HUDEP-2 (cell line): Measurements from ENCODE around the gene CXCL3.
A peak's percentile ranks its signal among the peaks of the same experiment; 100 is the strongest.
"Not testable (repeated sequence)": the region's sequence is repeated elsewhere in the genome, so short reads cannot be mapped to it uniquely, and the experiment has no call there.

ENCODE experiments used
- DNase-seq, 76 experiments: peaks; one replicate each; lab custom pipeline; 2025; ENCODE audit not compliant: unreplicated experiment in 76 of 76; lab: John Stamatoyannopoulos, UW

Gene CXCL3

DNA sequence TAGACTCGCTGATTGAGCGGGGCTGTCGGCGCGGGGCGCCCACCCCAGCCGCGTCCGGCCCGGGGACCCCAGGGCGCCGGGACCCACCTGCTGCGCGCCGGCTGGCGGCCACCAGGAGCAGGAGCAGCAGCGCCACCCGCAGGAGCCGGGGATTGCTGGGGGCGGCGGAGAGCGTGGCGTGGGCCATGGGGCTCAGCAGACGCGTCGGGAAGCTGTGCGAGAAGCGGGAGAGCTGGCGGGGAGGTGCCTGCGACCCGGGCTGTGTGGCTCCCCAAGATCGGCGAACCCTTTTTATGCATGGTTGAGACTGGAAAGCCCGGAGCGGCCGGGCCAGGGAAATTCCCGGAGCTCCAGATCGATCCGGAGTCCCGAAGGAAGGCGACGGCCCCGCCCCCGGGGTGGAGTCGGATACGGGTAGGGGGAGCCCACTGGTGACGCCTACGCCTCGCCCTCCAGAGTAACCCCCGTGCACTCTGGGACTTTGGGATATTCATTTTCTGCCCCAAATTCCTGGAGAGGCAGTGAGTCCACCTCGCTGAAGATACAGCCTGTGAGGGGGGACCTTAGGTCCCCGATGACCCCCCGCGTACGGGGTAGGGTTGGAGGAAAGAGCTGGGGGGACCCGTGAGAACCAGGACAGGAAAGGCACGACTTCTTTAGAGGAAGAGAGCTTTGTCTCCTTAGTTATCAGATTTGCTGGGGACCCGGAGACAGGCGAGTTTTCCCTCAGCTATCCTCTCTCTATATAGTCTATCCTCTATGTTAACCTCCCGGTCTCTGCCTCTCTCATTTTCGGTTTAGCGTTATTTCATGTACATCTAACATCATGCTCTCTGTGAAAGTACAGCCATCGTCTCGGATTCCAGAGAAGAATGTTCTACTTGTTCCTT lies at the start of gene CXCL3:
Gene CXCL3 (minus strand): TSS at position 265 of the 890 bp plus-strand sequence. CDS start 78 bp downstream, at position 187.
- DNase-seq = peak in 3 of 76 experiments; percentile 2 to 29 (median 4)

DNA sequence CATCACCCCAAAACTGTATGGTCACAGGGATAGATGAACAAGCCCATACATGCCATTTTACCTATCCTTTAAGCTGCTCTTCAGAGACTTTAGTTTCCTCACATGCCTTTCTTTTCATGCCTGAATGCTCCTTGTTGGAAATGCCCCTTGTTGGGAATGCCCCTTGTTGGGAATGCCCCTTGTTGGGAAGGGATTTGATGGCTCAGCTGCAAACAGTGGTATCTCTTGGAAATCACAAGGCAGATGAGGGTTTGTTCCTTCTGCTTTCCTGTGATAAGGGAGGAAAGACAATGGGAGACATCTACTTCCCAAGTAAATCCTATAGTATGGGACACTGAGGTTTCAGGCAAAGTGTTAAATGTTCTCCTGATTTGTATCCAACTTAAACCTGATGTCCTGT lies 49.0 kb upstream of the CXCL3 start:
- no peak for DNase-seq

DNA sequence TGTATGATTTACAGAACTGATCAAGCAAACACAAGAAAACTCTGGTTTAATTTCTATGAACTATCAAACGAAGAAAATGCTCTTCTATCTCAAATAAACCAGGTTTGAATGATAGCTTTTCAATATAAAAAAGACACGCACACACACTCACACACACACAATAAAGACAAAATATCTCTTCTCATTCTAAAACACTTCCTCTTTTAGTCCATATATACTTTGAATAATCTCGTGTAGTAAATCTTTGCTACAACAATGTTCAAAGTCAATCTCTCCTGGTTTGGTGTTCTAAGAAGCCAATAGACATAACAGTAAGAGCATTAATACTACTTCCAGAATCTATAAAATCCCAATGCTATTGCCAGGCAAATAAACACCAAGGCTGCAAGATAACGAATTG lies 47.2 kb upstream of the CXCL3 start:
- no peak for DNase-seq

DNA sequence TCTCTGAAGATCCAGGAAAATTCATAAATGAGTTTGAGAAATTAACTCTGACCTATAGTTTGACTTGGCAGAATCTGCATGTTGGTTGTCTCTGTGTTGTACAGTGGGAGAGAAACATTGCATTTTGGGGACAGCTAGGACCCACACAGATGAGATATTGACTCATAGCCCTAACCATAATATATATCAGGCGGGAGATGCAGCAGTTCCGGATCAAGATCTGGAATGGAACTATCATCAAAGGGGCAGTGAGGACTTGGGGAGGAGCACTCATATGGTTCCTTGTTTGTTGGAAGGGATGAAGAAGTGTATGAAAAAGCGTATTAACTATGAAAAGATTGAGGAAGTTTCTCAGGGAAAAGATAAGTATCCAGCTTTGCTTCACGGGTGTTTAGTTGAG lies 46.5 kb upstream of the CXCL3 start:
- no peak for DNase-seq

DNA sequence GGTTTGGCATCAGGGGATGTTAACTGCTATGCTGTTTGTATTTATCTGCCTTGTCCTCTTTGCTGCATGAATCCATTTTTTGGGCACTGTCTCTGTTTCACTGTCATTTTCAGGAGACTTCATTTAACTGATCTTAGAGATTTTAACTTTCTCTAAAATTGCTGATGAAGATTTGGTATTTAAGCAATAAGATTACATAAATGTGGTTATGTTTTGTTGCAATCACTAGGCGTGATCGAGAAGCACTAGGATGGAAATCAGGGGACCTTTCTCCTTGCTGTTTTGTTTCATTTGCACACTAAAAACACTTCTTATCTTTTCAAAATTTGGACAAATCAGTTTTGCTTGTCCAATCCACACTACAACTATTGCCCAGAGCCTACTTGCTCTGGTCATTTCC lies 45.1 kb upstream of the CXCL3 start:
- DNase-seq = no peak

DNA sequence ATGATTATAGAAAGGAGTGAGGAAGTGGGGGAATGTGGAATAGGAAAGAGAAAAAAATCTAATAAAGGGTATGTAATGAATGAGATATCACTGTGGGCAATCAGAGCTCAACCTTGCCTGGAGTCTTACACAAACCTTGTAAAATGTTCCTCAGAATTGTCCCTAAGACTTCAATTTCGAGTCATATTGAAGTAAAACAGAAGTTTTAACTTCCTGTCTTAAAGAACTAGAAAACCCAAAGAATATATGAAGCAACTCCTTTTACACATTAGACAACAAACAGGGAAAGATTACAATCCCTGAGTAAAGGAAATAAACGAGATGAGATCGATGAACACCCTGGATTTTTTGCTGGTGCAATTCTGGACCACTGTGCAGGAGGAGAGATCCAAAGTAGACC lies 42.5 kb upstream of the CXCL3 start:
- no peak for DNase-seq

DNA sequence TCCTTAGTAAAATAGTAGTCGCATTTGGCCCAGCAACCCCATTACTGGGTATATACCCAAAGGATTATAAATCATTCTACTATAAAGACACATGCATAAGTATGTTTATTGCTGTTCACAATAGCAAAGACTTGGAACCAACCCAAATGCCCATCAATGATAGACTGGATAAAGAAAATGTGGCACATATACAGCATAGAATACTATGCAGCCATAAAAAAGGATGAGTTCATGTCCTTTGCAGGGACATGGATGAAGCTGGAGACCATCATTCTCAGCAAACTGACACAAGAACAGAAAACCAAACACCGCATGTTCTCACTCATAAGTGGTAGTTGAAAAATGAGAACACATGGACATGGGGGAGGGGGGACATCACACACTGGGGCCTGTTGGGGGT lies 41.9 kb upstream of the CXCL3 start:
- DNase-seq = not testable (repeated sequence)

DNA sequence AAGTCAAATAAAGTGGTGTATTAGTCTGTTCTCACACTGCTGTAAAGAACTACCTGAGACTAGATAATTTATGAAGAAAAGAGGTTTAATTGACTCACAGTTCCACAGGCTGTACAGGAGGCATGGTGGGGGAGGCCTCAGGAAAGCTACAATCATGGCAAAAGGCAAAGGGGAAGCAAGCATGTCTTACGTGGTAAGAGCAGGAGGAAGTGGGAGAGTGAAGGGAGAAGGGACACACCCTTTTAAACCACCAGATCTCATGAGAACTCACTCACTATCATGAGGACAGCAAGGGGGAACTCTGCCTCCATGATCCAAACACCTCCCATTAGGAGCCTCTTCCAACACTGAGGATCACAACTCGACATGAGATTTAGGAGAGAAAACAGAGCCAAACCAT lies 40.5 kb upstream of the CXCL3 start:
- not testable (repeated sequence) for DNase-seq

DNA sequence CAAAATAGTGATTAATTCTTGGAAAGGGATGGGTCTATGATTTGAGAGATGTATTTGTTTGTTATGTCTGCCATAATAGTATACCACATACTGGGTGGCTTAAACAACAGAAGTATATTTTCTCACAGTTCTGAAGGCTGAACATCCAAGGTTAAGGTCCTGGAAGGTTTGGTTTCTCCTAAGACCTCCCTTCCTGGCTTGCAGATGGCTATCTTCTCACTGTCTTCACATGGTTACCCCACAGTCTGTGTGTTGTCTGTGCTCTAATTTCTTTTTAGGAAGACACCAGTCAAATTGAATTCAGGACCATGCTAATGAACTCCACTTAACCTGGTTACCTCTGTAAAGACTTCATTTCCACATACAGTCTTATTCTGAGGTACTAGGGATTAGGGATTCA lies 34.9 kb upstream of the CXCL3 start:
- no peak for DNase-seq

DNA sequence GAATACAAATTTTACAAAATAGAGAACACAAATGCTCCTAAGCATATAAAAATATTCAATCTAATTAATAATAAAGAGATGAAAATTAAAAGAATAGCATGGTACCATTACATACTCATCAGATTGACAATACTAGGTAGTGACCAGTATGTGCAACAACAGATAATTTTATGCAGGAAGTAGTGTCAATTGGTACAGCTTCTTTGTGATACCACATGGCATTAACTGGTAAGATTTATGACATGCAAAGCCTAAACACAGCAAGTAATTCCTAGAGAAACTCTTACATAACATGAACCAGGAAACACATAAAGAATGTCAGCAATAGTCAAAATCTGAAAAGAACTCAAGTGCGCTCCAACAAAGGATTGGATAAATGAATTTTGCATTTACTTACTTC lies 34.2 kb upstream of the CXCL3 start:
- no peak for DNase-seq

DNA sequence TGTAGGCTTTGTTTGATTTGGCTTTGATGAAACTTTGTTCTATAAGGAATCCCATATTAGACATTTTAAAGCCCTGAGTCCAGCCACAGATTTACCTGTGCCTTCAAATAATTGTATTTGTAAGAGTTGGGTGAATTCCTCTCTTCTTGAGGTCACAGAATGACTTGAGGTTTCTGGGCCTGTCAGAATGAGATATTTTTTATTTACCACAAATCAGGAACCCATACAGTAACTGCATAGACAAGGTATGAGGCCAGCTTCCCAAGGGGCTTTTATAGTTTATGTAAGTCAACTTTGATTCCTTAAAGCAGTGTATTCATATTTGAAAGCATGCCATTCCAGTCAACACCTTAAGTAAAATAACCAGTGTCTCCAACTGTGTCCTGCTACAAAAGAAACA lies 29.1 kb upstream of the CXCL3 start:
- no peak for DNase-seq

DNA sequence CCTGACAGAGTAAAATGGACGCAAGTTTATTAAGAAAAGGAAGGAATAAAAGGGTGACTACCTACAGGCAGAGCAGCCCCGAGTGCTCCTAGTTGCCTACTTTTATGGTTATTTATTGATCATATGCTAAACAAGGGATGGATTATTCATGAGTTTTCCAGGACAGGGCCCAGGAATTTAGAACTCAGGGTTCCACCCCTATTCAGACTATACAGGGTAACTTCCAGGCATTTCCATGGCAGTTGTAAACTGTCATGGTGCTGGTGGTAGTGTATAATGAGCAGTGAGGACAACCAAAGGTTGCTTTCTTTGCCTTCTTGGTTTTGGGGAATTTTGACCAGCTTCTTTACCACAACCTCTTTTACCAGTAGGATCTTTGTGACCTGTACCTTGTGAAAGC lies 27.7 kb upstream of the CXCL3 start:
- DNase-seq = no peak

DNA sequence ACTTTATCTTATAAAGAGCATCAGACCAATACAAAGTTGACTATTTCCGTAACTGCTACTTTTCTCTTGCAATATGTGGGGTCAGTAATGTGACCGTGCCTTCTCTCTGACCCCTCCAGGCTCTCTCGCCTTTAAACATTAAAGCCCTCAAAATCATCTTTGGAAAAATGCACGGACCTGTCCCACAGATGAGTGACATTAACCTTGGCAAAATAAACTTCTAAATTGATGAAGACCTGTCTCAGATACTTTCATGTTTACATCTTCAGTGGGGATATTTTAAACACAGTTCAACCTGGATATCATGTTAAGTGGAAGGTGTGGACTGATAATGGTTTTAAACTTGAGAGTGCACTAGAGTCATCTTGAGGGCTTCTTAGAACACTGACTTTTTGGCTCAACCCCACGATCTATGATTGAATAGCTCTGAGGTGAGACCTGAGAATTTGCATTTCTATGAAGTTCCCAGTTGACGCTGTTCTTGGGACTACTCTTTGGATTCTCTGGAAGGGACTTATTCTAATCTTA lies 26.7 kb upstream of the CXCL3 start:
- no peak for DNase-seq

DNA sequence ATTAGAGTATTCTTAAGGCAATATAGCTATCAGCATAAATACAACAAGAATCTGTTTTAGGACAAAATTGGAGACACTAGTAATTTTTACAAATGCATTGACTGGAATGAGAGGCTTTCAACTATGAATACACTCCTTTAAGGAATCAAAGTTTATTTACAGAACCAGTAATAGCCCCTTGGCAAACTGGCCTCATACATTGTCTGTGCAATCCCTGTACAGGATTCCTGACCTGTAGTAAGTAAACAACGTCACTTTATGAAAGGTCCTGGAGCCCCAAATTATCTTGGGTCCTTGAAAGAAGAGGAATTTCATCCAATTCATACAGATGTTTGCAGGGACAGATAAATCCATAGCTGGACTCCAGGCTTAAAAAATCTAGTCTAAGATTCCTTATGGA lies 25.4 kb upstream of the CXCL3 start:
- no peak for DNase-seq

DNA sequence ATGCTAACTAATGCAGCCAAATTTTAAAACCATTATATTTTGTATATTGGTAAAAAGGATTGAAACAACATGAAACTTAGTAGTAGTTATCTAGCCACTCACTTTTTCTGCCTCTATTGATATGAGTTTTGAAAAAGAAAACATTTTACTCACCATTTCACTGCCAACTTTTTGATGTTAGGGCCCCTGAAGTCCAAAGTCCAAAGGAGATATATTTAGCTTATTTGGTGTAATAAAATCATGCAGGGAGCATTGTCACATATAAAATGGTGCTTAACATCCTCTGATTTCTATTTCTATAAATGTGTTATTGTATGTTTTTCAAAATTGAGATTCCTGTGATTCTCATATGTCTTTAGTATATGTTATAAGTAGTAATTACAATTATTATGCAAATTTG lies 24.5 kb upstream of the CXCL3 start:
- DNase-seq = no peak

DNA sequence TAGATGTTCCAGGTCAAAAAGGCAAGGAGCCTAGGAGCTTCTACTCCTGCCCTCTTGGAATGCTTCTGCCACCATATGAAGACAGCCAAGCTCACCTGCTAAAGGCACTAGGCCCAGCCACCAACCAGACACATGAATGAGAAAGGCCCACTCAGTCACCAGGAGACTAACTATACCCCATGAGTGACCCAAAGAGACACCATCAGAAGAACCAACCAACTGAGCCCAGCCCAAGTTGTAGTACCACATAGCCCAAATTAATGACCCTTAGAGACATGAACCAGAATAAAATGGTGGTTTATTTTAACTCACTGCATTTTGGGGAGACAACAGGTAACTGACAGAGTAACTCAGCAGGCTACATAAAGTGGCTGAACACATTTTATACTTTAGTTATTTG lies 22.9 kb upstream of the CXCL3 start:
- DNase-seq = no peak

DNA sequence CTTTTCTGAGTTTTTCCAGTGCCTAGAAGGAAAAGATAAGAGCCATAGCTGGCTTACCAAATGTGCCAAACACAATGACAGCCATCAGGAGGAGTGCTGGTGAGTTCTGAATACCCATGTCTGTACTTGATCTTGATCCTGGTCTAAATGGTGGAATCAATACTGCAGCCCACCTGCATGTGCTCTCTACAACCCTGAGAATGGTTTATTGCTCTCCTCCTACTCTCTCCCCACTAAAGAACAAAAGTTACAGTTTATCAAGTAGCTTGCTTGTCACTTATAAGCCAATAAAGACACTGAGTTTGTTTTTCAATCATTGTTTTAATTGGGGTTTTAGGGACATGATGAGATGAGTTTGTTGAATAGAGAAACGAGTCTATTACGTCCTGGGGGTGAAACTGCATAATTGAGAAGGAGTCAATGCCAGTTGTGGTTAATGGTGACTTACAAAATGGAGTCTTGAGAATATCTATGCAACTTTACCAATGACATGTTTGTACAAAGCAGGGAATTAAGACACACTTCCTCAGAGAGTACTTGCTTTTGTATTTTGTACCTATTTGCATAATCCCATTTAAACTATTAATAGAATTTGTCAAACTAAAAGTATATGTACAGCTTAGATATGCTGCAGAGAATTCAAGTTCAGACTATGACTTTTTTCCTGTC lies 20.8 kb upstream of the CXCL3 start:
- no peak for DNase-seq

DNA sequence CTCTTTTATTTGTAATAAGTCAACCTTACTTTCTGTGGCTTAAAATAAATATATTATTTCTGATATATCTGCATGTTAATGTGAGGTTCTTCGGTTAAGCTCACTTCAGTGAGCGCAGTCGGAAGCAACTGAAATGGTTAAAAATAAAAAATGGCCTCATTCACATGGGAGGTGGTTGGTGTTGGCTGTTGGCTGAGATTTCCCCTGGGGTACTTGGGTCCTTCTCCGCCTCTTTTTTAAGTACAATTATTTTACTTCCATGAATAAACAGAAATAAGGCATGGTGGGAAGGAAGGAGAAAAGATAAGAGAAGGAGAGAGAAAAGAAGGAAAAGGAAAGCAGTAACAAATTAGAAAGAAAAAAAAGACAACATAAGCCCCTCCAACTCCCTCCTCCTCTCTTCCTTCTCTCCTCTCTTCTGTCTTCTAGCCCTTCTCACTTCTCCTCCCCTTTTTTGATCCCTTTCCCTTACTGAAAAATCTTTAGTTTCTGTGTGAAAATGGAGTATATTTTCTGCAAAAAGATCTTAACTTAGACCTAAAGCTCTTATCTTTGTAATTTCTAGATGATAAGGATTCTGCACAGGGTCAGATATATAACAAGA lies 19.7 kb upstream of the CXCL3 start:
- DNase-seq = no peak

DNA sequence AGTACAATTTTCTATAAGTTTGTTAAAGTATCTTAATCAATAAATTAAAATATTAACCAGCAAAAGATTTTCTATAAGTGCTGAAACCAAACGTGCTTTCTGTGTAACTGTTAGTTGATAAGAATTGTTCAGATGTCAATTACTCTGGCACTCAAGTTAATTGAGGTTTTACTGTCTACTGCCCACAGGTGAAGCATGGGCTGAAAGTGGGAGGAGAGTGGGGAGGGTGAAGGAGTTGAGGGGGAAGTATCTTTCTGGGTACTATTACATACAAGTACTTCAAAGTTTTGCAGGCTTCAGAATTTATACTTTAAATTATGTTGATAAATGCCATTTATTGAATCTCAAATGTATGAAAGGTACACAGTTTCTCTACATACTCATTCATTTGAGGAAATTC lies 19.1 kb upstream of the CXCL3 start:
- DNase-seq = peak in 2 of 76 experiments; percentile 5

DNA sequence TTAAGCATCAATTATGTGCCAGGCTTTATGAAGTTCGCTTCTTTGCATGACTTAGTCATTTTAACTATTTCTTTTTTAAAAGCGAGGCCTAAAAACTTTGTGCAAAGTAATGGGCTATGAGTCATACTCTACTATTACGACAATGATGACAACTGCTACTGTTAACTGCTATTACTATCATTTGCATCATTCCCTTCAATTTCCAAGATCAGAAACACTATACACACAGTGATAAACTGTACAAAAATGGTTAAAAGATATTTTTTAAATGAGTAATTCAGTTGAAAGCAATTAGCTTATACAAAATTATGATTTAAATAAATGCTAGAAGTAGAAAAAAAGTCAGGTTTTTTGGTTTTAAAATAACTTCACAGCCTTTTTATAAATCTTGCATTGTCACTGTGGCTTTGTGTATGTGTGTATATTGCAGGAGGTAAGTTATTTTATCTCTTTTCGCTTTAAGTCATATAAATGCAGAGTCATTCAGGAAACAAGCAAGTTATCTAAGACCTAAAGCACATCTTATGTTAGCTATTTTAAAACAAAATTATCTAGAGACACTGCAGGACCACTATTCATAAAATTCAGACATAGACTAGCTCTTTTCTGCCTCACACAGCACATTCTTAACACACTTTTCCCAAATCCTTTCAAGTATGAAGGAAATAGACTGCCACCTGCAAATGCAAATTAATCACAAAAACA lies 18.5 kb upstream of the CXCL3 start:
- peak in 8 of 76 experiments; percentile 2 to 42 (median 34) for DNase-seq
